ENCODE data around the gene MAP3K6.
"Not testable (repeated sequence)": the region's sequence is repeated elsewhere in the genome, so short reads cannot be mapped to it uniquely, and the experiment has no call there.

The MAP3K6 gene, protein sequence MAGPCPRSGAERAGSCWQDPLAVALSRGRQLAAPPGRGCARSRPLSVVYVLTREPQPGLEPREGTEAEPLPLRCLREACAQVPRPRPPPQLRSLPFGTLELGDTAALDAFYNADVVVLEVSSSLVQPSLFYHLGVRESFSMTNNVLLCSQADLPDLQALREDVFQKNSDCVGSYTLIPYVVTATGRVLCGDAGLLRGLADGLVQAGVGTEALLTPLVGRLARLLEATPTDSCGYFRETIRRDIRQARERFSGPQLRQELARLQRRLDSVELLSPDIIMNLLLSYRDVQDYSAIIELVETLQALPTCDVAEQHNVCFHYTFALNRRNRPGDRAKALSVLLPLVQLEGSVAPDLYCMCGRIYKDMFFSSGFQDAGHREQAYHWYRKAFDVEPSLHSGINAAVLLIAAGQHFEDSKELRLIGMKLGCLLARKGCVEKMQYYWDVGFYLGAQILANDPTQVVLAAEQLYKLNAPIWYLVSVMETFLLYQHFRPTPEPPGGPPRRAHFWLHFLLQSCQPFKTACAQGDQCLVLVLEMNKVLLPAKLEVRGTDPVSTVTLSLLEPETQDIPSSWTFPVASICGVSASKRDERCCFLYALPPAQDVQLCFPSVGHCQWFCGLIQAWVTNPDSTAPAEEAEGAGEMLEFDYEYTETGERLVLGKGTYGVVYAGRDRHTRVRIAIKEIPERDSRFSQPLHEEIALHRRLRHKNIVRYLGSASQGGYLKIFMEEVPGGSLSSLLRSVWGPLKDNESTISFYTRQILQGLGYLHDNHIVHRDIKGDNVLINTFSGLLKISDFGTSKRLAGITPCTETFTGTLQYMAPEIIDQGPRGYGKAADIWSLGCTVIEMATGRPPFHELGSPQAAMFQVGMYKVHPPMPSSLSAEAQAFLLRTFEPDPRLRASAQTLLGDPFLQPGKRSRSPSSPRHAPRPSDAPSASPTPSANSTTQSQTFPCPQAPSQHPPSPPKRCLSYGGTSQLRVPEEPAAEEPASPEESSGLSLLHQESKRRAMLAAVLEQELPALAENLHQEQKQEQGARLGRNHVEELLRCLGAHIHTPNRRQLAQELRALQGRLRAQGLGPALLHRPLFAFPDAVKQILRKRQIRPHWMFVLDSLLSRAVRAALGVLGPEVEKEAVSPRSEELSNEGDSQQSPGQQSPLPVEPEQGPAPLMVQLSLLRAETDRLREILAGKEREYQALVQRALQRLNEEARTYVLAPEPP (N-terminal part only)
- 6.7 to 29.1 (median 17.4) reads per million in 18 experiments for total RNA-seq

DNA sequence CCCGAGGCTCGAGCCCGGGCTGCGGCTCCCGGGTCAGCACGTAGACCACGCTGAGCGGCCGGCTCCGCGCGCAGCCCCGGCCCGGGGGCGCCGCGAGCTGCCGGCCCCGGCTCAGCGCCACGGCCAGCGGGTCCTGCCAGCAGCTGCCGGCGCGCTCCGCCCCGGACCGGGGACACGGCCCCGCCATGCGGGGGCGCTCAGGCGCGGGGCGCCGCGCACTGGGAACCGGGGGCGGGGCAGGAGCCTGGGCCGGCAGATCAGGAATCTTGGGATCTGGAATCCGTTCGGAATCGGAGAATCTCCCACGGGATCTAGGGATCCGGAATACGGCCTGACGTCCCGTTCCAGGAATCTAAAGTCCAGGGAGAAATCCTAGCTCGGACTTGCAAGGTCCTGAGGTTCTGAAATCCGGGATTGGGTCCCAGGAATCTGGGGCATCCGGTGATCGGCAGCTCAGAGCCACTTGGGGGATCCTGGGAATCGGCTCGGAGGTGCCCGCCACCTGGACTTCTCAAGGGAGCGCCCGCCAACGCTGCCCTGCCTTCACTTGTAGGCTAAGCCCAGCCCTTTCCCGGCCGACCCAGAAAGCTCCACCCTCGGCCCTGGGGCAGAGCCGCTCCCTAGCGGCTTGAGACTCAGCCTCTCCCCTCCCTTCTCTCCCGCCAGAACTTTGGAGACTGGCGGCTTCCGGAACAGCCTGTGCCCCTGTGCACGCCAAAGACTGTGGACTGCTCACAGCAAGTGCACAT is at the start of gene MAP3K6:
TSS of gene MAP3K6 (minus strand) at position 551 of the 749 bp plus-strand sequence. CDS start at position 187, 364 bp downstream.
- peak; percentile 53 to 62 for DNase-seq

DNA sequence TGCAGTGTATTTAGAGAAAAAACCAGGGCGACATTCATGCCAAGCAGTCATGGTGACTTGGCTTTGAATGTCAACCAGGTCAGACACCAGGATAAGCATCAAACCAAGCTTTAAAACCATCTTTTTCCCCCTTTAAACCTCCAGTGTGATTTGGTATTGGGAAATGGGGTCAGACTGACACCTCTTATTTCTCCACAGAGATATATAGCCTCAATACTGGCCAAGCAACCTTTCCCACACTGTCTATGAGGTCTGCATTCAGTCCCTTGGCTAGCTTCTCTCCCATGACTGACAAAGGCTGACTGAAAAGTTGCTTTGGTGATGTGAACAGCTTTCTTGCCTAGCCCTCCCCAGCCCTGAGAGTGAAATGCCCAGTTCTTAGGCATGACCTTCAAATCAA is 47.3 kb upstream of the MAP3K6 start:
- DNase-seq, result no peak

DNA sequence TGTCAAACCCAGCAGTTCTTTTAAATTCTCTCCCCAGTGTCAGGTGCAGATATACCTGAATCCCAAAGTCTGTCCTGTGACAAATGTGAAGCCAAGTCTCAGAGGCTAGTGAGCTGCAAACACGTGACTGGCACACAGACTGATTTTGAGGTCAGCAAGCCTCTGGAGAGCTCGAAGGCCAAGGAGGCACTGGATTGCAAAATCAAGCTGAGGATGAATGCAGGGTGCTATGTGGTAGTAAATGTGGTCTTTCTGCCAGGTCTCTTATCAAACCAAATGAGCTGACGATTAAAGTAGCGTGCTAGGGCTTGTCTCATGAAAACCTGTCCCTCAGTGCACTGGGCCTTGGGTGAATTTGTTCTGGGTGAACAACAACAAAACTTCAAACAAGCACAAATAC is 46.2 kb upstream of the MAP3K6 start:
- no peak for DNase-seq

DNA sequence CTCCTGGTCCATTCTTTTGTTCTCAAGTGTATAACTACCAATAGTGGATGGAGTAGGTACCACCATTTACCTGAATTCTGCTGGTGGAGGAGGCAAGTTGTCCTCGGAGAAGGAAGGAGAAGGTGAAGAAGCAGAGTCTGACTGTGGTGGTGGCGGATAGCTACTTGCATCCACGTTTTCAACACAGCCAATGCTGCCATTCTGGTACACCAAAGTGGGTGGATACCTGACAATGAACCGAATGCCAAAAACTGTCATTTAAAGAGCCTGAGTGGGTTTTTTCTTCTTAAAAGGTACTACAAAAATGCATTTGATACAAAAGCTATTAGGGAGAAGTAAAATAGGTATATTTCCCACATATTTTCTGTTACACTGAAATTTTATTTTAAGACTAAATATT is 45.7 kb upstream of the MAP3K6 start:
- no peak for DNase-seq

DNA sequence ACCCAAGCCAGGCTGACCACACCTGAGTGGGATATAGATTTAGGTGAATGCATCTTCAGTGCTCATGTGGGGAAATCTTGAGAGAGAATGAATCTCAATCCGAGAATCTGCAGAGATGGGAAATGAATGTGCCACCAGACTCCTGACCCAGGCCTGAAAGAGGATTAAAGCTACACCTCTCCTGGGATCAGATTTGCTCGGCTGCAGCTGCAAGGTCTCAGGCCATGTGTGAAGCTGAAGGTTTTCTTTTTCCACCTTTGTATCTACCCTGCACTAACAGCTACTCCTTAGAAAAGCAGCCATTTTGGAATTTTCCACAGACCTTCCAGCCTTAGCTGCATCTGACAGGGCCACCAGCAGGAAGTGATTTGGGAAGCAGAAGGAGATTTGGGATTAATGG is 43.9 kb upstream of the MAP3K6 start:
- DNase-seq, result no peak

DNA sequence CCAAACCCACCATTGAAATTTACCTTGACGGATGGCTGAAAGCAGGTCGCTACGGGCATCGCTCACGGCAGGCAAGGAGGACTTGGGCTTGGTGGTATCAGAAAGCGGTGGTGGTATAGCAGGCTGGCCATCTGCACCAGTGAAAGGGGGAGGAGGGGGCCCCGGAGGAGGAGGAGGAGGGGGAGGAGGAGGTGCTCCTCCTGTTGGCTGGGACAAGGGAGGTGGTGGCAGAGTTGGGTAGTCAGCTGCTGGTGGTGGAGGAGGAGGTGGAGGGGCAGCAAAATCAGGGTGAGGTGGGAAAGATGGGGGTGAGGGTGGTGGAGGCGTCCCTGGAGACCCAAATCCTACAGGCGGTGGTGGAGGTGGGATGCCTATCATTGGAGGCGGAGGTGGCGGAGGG is 42.9 kb upstream of the MAP3K6 start:
- DNase-seq, result no peak

DNA sequence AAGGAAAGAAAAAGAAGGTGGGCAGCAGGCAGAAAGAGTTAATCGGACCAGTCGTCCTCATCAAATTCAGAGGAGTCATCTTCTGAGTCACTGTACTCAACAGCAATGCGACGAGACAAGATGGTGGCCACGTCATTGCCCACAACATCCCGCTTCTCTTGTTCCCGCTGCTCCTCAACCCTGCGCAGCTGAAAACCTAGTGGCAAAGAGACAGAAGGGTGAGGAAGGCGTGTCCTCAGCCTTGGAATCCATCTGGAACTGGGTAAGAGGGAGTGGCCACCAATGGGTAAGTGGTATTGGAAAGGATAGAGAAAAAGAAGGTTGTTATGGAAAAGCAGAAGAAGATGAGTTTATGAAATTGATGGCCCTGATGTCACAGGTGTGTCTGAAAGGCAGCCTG is 41.4 kb upstream of the MAP3K6 start:
- no peak for DNase-seq

DNA sequence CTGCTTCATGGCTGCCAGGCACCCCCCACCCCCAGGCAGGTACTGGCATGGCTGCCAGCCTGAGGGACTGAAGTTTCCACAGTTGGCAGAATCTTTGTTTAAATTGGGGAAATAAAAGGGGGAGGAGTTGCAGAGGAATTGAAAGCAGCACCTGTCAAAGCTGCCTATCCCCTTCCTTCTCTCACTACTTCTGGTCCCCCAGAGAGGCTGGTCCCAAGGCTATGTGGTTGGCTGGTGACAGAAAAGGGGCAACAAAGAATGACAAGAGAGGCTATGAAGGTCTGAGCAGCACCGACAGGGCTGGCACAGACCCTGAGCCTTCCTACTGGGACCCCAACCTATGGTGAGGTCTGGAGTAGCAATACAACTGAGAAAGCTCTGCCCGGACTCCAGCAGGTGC is 40.0 kb upstream of the MAP3K6 start:
- not testable (repeated sequence) for DNase-seq

DNA sequence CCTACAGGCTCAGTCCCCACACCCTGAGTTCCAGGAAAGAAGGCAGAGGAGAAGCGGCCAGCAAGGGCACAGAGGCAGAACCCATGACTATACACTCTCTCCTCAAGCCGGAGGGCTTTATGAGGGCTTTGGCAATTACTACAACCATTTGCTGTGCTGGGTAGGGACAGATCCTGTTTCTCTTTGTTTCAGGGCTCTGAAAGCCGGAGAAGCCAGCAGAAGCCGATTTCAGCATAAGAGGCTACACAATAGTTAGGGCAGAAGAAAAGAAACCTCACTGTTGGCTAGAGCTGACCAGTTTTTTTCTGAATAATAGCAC is 39.6 kb upstream of the MAP3K6 start:
- DNase-seq, result no peak

DNA sequence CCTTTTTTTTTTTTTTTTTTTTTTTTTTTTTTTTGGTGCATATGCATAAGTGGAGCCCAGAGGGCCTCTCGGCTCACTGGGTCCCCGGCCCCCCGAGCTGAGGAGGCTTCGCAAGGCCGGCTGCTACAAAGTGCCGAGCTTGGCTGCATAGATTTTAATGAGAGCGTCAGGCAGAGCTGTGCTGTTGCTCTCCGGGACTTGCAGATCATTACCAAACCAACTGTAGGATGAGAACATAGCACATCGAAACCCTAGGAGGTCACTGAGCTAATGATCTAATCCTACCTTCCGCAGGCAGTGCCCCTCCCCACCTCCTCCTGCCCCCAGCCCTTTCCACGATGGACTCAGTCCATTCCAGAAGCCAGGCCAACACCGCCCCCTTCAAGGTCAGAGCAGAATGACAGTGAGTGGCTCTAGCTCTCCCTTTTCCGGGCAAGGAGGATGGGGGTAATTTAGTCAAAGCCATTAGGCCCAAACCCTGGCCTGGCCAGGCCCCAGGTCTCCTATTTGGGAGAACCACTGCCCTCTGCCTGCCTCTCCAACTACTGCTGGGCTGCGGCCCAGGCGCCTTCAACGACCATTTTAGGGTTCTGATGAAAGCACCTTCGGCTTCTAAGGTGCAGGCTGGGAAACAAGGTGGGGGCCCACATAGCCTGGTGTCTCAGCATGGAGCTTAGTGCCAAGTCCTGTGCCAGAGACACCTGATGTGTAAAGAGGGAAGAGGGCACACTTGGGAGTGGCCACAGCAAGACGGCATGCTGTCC is 39.0 kb upstream of the MAP3K6 start:
- DNase-seq, result not testable (repeated sequence)

DNA sequence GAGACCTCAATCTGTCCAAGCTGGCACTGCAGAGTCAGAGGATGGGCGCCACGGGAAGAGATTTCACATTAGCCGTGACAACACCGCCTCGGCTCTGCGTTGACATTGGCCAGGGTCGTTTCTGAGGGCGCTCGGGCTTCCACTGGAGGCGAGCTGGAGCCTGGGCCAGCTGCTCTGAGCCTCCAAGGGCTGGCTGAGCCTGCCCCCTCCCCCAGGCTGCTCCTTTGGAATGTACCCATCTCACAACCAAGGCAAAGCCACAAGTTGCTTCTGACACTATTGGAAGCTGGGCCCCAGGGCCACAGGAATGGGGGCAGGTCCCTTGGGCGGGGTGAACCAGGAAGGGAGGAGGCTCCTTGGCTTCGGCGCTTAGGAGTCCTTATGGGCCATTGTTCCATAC is 38.3 kb upstream of the MAP3K6 start:
- no peak for DNase-seq

DNA sequence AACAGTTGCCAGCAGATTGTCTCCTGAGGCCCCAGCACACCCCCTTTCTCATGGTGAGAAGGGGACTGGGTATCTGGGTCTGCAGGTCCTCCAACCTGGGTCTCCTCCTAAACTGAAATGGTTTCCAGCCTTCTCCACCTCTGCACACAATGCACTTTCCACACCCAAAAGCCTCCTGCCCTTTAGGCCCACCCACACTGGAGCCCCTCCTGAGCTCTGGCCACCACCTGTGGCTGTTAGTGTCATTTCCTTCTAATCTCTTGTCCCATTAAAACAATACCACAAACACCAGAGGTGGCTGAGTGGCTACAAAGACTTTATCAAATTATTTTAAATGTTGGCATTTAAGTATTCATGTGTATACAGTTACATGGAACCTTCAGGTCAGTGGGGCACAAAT is 37.2 kb upstream of the MAP3K6 start:
- DNase-seq, result no peak

DNA sequence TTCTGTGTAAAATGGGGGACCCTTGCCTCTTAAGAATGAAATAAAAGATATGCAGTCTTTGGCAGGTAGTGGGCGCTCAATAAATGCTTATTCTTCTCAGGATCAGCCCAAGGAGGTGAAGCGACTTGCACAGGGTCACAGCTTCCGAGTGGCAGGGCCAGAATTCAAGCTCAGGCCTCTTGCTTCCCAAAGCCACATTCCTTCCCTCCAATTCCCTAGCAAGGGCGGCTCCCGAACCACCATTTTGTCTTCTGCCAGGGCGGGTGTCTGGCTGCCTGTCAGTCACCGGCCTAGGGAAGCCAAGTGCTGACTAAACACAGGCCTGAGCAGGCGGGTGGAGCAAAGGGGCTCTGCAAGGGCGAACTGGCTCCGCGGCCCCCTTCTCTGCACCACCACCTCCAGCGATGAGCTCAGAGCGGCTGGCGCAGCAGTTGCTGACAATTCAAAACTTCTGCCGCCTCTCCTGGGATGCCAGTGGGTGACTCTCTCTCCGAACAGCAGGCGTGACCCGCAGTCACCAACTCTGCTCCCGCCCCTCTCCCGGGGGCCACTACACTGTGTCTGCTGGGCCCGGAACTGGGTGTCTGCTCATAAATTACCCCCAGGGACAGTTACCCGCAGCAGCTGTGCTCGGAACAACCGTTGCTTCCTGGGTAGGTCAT is 36.4 kb upstream of the MAP3K6 start:
- peak; percentile 56 to 68 for DNase-seq

DNA sequence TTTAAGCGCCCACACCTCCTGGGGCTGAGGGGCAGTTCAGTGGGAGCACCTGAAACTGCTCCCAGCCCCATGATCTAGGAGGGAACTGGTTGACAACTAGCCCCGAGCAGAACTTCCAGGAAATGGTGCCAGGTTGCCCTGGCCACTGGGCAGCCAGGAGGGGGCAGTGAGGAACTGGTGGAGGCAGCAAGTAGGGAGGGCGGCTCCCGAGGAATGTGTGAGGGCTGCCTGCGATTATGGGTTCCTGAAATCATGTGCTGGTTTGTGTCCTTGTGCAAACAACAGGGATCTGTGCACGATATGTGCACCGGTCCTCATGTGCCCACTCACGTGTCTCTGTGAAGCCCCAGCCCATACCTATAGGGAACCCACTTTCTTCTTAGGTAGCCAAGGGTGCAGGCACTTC is 35.6 kb upstream of the MAP3K6 start:
- DNase-seq, result peak; percentile 80 to 81

DNA sequence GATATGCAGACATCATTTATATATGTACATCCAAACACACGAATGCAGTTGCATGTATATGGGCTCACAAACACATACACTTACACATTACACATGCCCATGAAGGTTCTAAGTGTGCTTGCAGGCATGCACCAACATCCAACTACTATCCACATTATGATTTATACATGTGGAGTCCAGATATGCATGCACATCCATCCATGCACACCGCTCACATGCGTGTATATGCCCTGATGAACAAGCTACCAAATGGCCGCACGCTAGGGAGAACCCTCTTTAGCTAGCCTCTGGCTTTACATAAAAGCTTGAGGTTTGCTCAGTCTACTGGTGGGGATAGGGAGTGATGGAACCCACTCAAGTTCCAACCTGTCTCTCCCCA is 34.2 kb upstream of the MAP3K6 start:
- DNase-seq, result no peak

DNA sequence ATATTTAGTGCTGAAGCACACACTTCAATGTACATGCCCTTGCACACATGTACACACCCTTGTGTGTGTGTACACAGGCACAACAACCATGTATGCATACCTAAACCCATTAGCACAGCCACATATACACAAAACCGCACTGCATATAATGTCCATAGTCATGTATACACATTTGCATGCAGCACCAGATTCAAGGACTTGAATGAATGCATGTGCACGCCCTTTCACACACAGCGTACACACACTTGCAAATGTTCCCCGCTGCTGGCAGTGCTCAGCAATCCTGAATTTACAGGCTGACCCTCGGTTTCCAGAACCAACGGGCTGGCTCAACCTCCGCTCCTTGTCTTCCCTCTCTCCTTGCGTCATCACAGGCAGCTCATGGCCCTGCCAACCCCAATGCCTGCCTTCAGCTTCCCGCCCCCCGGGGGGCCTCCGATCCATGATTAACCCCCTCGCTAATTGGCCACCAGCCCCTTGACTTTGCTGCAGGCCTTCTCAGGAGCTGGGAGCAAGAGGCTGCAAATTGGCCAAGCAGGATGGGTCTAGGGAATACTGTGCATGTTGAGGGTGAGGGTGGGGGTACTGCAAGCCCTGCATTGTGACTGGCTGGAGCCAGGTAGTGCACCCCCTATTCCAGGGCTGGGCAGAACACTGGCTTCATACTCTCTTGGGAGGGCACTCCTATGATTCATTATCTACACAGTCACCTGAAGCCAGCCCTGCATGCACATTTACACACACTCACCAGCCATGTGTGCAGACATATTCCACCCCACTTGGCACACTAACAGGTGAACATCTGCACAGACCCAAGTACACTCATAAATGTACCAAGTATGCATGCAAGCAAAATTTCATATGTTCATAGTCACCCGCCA is 33.6 kb upstream of the MAP3K6 start:
- DNase-seq, result no peak

DNA sequence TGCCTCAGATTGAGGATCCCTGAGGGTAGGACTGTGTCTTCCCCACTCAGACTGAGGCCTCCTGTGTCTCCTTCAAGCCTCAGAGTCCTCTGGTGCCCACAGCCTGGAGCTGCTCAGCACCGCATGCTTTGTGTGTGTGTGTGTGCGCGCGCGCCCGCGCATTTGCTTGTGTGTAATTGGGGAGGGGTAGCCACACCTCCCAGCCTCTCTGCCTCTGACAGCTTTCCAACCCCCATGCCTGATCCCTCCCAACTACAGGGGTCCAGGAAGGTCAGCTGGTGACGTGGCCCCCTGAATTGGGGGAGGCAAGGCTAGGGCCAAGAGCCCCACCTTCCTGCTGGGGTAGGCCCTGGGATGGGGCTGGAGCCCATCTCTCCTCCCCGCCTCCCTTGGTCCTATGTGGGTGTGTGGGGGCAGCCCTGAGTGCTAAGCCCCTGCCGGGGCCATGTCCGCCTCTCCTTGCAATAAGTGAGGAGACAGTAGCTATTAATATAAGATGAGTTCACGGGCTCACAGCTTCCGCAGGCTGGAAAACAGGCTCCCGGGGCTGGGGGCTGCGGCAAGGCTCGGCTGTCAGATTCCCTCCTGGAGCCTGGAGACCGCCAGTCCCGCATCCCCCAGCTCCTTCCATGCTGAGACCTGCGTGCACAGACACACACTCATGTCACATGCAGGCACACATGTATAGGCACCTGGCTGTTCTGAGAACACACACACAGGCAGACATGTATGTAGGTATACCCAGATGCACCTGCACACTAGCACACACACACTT is 32.7 kb upstream of the MAP3K6 start:
- DNase-seq, result no peak

DNA sequence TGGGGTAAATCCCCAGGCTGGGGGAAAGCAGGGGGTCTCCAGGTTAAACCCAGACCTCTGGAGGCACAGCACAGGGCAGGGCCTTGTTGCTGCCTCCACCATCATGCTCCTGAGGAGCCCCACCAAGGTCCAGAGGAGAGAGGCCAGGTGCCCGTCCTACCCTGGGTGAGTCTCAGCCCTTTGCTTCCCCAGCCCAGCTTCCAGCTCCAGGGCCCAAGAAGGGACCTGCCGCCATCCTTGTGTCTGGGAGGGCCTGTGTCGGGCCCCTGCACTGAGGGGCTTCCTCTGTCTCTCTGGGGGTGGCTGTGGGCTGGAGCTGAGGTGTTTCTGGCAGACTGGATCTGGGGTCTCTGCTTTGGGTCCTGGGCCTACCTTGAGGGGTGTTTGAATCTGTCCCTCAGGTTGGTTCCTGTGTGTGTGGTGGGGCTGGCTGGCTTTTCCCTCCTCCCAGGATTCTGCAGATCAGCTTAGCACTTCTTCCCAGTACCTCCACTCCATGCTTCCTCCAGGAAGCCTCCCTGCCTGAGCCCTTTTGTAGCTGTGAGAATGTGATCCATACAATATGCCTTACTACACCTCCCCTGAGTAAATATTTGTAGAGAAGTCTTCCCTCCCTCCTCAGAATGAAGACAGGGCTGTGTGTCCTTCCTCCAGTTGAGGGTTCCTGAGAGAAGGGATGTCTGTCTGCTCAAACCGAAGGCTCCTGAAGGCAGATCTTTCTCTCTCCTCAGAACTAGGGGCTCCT is 31.8 kb upstream of the MAP3K6 start:
- DNase-seq, result no peak

DNA sequence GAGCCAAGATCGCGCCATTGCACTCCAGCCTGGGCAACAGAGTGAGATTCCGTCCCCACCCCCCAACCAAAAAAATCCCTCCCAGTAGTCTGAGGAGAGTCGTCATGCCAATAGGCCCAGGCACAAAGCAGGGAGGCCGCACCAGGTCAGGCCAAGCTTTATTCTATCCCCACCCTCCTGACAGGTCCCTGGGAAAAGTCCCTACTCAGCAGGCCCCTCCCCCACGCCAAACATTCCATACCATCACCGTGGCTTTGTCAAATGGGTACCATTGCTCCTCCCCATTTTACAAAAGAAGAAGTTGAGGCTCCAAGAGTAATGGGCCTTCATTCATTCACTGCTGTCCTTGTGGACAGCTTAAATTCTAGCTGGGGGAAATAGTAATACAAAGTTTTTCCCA is 31.0 kb upstream of the MAP3K6 start:
- no peak for DNase-seq
